ENCODE measurements around the gene CATSPERB.
"Not testable (repeated sequence)": the region's sequence is repeated elsewhere in the genome, so short reads cannot be mapped to it uniquely, and the experiment has no call there.

Gene CATSPERB, protein sequence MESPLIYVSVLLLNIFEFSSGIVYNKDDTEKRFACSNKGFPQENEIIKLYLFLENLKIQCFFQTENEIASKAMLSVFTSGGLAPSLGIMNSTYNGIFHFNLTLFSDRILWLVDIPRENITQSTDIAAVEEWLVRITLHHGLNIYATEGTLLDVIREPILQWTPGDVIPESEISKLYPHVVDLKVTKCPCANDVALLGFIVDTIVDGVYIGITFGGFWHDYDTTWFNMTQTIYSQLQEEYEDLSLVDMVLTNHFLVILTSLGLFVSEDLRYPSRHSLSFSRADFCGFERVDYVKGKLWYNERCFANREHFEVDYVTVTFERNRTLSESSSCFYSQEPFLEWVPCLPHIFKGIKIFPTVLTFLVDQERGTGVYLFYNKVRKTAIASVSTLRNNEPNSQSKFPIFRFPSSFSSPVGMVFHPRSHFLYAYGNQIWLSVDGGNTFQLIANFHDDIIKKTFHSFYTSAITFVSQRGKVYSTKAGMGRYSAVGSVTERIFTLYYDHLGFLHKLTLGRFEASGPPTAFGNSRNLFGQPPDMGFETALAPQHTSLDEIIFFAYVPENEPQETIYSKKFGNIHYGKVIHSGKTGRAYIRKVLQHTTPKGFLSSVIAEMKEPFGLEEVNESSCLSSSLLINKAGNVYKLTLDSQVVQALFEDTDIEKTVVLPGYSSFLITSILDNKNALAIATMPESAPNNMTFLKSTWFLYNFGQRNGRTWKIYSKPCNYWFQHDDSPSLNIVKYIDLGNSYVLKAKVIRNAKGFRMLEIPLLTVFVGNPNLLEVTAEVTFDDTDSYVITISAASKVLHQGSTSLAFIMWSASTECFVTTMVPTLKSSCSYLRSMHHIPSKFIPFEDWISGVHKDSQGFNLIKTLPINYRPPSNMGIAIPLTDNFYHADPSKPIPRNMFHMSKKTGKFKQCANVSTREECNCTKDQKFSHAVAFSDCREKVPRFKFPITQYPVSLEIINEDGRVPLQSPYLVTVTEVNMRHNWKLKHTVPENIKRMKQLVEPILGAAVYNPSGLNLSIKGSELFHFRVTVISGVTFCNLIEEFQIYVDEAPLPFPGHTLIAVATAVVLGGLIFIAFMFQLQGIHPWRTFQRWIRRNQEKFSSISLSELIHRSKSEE

DNA sequence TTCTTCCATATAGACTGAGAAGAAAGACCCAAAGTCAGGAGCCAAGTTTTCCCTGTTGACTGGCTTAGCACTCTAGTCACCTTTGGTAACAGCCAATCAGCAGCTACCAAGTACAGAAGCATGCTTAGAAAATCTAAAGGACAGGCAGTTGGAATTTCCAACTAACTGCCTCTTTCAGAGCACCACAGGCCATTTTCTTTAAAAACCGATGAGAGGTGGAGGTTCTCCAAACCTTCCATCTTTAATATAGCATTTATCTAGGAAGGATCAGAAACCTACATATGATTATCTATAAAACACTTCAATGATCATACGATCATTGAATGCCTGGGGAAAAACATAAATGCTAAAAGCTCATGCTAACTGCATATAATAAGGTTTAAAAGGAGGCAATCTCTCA is at the start of gene CATSPERB:
TSS of gene CATSPERB (minus strand) at position 101 of the 400 bp plus-strand sequence. CDS start 2,607 bp downstream, outside the sequence.
- no peak for DNase-seq

DNA sequence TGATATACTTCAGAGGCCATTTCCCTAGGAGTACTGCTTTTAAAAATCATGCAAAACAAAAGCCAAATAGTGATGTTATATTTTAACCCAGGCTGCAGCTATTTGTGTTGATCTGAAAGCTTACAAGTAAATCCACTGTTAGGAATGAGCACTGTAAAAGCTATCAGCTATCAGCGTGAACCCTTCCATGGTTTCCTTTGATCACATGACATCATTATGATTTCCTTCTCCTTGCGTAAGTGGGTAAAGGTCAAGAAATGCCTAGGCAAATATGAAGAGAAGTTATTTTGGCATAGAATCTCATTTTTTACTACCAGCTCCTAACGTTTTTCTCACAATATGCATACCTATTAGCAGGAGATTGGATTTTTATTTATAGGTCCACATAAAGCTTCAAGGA is 48.6 kb upstream of the CATSPERB start:
- peak; percentile 35 to 48 for DNase-seq

DNA sequence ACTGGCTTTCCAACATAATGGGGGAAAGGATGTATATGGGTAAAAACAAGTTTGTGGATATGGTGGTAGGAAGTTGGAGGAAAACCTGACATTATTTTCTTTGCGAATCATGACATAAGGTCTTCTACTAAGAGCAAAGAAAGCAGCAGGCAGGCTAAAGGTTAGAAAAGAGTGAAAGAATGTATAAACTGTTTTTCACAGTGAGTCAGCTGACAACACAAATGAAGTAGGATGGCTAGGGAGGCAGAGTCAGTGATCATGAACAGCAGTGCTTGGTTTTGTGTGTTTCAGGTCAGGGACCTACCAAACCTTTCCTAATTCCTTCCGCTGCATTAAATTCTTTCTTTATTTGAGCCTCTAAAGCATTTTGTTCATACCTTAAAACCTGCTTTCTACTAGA is 46.3 kb upstream of the CATSPERB start:
- DNase-seq, result no peak

DNA sequence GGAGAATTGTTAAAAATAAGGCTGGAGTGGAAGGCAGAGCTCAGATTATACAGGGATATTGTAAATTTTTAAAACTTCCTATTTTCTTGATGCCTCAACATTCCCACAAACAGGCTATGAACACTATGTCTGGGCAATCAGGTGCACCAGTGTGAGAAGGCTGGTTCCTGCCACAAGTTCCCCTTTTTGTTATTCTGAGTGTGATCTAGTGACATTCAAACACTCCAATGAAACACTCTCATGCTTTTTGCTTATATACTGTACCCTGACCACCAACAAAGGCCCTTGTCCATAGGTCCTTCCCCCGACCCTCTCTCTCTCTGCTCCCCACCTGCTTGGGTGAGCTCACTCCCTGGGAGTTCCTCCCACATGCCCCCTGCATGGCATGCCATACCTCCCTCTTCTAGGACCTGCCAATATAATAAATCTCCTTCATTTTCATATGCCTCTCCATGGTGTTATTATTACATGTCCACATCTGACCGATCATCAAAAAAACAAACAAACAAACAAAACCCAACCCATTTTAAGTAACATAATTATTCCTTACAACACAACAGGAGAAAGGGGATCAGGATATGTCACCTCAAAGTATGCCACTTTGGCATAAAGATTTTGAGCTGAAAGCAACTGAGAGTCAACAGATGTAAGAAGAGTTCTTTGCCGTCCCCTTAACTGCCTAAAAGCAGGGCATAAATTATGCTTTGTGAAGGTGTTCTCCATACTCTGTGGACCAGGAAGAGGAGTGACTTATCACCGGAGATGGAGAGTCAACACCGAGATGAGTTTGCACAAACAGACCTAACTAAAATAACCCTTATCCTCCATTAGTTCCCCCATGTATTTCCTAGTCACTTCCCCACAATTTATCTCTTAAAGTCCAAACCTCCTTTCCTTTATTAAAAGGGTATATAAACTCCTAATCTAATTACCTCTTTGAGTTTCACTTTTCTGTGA is 42.5 kb upstream of the CATSPERB start:
- DNase-seq, result no peak

DNA sequence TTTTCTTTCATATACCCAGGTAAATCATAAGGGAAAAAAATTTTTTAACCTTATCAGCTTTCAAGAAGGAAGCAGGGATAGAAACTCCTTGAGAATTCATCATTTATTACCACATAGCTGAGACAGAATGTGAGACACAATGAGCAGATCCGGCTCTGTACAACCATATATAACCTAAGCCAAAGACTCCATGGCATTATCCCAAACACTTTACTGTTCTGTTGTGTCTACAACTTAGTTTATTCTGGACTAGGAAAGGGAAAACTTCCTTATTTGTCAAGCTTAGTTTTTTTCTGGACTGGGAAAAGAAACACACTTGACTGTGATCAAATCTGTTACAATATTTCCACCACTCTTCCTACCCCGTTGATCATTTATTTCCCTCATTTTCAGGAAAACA is 38.3 kb upstream of the CATSPERB start:
- DNase-seq, result no peak

DNA sequence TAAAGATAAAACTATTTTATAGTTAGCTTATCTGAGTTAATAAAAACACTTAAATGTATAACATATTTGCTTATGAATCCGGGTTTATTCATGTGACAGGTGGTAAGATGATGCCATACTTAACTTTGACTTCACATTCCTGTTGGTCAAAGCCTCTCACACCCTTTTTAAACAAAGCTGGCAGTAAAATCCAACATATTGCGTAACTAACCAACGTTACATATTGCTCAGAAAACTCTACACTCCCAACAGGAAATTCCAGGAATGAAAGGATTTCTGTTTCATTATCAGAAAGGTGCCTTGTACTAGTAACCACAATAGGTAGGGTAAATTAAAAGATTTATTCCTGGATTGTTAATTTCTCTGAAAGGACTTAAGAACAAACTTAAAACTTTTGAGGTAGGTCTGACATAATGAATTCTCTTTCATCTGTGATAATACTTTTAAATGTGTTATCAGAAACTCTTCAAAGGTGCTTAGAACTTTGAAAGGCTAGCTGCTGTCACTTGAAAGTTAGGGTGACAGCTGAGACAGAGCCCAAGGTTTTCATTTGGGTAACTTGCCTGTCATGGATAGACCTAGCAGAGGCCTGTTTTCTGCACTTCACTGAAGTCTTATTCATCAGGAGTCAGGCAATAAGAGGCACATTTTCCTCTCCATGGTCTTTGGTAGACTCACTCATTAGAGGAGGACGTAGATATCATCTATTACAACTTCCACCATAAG is 23.8 kb upstream of the CATSPERB start:
- no peak for DNase-seq

DNA sequence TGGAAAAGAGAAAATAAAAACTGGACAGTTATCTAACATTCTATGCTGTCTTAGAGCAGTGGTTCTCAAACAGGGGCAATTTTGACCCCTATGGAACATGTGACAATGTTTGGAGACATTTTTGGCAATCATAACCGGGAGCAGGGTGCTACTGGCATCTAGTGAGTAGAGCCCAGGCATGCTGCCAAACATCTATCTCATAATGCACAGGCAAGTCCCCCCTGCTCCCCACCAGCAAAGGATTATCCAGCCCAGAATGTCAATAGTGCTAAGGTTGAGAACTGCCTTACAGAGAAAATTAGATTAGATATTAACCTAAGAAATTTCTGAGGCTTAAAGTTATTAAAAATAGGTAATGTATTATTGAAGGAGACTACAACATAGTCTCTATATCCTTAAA is 22.9 kb upstream of the CATSPERB start:
- no peak for DNase-seq

DNA sequence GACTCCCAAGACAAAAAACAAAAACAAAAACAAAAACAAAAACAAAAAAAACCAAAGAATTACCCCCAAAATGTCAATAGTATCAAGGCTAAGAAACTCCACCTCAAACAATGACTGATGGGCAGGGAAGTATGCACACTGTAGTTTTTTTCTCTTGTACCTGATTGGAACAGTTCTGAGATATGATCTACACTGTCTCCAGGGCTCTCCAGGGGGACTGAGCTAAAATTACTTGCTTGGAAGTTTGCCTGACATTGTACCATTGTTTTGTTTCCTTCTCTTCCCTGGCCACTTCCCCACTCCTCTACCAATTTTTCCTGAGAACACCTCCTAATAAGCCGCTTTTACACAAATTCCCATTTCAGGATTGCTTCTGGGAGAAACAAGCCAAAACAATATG is 22.3 kb upstream of the CATSPERB start:
- no peak for DNase-seq

DNA sequence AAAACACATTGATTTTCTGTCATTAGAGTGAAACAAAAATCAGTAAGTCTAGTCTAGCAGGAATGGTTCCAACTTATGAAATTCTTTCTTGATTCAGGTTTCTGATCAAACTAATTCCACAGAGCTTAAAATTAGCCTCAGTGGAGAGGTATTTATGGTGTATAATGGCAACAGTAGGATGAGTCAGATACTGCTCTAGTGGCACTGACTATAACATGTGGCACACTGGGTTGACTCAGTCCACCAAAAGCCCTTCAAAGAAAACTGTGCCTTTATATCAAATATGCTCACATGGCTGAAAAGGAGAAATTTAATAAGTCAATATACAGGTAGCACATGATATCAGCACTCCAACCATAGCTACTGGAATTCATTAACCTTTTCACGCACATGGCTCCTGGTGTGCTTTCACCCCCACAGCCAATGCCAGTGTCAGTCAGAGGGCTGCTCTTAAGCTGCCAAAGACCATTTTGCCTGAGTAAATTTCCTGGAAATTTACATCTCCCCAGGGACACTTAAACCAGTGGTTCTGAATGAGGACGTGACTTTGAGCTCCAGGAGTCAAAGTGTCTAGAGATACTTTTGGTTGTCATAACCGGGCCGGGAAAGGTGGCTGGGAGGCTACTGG is 21.7 kb upstream of the CATSPERB start:
- peak; percentile 92 to 93 for DNase-seq

DNA sequence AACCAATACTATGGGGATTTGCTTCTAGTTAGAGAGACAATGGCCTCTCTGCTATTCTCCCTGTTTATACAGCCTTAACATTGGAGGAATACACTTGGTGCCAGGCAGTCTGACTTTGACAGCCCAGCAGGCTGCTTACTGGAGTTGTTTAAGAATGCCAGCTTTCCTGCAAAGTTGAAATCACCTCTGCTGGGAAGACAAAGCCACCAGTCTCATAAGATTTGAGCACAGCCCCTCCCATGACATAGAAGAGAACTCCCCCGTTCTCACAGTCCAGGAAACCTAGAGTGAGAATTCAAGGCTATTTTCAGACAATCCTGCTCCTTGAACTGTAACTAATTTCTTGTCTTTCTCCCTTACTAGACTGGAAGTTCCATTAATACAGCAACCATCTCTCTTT is 21.1 kb upstream of the CATSPERB start:
- no peak for DNase-seq

DNA sequence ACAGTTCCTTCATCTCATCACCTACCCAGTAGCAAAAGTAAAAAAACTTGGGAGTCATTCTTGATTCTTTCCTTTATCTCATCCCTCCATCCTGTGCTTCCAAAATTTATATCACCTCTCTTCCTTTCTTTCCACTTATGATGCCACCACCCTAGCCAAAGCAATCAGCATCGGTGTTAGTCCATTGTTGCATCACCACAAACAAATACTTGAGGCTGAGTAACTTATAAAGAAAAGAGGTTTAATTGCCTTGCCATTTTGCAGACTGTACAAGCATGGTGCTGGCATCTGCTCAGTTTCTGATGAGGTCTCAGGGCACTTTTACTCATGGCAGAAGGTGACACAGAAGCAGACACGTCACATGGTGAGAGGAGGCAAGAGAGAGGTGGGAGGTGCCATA is 19.8 kb upstream of the CATSPERB start:
- DNase-seq, result no peak

DNA sequence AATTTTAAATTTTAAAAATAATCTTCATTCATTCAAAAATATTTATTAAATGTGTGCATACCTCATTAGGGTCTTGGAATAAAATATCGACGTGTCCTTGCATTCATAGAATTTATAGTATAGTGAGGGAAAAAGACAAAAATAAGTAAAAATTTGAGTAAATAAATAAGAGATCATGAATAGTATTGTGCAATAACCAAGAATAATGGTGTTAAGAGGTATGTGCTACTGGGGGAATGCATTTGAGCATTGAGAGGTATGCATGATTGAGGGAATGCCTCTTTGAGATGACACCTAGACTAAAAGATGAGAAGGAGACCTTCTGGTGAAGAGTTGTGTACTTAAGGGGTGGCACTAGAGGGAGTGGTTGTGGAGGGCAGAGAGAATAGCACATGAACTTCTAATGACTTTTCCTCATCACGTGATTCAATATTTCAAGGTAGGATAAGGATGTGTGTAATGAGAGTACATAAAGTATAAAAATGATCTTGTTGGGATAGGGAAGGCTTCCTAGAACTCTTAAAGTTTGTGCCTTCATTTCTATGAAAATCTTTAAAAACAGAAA is 18.8 kb upstream of the CATSPERB start:
- DNase-seq, result no peak

DNA sequence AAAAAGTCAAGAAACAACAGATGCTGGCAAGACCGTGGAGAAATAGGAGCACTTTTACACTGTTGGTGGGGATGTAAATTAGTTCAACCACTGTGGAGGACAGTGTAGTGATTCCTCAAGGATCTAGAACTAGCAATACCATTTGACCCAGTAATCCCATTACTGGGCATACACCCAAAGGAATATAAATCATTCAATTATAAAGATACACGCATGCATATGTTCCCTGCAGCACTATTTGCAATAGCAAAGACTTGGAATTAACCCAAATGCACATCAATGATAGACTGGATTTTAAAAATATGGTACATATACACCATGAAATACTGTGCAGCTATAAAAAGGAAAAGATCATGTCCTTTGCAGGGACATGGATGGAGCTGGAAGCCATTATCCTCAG is 18.0 kb upstream of the CATSPERB start:
- DNase-seq, result no peak

DNA sequence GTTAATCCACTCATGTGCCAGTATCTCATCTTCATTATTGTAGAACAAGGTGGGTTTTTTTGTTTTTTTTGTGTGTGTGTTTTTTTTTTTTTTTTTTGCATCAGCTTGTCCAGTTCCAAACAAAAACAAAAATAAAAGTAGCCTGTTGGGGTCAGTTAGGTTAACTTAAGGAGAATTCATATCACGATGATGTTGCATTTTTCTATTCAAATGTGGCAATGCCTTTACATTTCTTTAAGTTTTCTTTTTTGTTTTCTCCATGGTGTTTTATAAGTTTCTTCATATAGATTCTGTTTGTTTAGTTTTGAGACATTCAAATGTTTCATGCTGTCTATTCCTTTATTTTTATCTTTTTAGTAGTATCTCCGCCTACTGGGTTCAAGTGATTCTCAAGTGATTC is 16.2 kb upstream of the CATSPERB start:
- DNase-seq, result no peak

DNA sequence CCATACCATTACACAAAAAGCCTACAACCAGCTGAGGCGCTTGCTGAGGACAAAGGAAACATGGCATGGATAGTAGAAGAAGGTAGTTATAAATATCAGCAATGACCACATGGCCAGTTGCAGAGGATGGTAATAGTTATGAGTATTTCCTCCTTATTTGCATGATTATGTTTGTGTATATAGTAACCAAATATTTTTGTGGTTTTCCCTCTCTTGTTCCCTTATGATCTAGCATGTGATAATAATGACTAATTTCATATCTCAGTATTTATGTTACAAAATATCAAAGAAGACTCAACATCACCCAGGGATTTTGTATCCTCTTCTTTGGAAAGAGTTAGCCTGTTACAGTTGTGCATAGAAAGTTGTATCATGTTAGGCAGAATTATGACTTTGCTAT is 13.5 kb upstream of the CATSPERB start:
- DNase-seq, result peak; percentile 50 to 62

DNA sequence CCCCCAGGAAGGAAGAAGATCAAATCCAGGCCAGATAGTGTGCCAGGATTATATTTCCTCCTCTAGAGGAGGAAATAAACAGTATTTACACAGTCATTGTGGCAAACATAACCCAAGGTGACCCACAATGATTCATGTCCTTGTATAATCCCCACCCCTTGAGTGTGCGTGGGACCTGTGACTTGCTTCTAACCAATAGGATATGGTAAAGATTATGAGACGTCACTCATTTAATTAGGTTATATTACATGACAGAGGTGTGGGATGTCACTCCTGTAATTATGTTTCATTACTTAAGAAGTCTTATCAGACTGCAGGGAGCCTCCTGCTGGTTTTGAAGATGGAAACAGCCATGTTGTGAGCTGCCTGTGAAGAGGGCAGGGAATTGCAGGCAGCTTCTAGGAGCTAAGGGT is 12.2 kb upstream of the CATSPERB start:
- no peak for DNase-seq

DNA sequence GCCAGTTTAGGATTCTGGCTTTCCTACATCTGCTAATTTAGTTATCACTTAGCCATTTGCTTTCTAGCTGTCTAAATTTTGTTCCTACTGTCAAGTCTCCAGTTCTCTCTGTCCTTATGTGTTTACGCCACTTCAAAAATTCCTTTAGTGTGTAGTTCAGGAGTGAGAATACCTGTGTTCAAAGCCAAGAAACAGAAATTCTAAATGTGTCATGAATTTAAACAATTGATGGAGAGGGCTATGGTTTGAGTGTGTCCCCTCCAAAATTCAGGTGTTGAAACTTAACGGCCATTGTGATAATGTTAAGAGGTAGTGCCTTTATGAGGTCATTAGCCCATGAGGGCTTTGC is 11.4 kb upstream of the CATSPERB start:
- no peak for DNase-seq

DNA sequence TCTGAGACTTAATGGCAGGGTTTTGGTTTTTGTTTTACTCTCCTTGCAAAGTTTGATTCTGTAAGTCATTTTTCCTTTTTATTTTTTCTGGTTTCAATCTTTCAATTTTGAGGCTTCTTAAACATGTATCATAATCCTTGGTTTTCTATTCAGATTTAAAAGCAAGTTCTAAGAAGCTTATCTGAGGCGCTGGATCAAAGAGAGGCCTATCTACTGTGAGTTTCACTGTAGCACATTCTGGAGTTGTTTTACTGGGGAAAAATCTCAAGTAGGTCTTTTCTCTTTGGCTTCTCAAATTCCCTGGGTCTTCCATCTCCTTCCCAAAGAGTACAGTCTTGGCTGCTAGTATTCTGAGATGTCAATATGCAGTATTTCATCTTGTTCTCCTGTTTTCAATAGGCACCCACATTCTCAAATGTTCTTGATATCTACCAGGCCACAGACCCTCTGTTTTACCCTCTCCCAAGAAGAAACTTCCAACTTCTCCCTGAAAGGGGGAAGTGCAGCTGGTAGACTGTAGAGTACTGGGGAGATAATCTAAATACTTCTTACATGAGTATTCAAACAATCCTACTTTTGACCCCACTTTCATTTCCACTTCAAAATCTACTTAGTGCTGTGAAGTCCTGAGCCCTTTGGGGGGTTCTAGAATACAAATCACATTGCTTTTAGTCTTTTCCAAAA is 10.9 kb upstream of the CATSPERB start:
- no peak for DNase-seq

DNA sequence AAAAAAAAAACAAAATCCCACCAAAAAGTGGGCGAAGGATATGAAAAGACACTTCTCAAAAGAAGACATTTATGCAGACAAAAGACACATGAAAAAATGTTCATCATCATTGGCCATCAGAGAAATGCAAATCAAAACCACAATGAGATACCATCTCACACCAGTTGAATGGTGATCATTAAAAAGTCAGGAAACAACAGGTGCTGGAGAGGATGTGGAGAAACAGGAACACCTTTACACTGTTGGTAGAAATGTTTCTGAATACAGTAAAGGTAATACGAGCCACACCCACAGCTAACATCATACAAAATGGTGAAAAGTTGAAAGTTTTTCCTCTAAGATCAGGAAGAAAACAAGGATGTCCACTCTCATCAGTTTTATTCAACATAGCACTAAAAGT is 8.0 kb upstream of the CATSPERB start:
- DNase-seq, result not testable (repeated sequence)

DNA sequence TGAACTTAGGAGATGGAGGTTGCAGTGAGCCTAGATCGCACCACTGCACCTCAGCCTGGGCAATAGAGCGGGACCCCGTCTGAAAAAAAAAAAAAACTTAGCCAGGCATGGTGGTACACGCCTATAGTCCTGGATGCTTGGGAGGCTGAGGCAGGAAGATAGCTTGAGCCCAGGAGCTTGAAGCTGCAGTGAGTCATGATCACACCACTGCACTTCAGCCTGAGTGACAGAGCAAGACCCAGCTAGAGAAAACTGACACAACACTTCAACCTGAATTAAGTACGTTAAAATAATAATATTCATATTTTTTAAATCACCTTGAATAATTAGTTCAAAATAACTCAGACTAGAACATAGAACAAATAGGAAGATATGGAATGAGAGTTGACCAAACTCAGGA is 5.7 kb upstream of the CATSPERB start:
- DNase-seq, result no peak
